GM12874 (cell line): ENCODE data around the gene EBPL.

Experiments used
- TF ChIP-seq, protein P1 (sequence below): IDR thresholded peaks from 2 replicates; pipeline ENCODE4 v1.5.1; 2011; ENCODE audit warnings: low read depth, mild to moderate bottlenecking, control low read depth, low read length, moderate library complexity; ENCODE audit not compliant: insufficient read depth

Gene EBPL

GRCh38 chr13:49690995-49691784 lies at the start of gene EBPL:
Gene EBPL, minus strand, starts transcription at chr13:49691486. Its CDS starts 62 bp downstream, at chr13:49691424.
- TF ChIP-seq, protein P1, sequence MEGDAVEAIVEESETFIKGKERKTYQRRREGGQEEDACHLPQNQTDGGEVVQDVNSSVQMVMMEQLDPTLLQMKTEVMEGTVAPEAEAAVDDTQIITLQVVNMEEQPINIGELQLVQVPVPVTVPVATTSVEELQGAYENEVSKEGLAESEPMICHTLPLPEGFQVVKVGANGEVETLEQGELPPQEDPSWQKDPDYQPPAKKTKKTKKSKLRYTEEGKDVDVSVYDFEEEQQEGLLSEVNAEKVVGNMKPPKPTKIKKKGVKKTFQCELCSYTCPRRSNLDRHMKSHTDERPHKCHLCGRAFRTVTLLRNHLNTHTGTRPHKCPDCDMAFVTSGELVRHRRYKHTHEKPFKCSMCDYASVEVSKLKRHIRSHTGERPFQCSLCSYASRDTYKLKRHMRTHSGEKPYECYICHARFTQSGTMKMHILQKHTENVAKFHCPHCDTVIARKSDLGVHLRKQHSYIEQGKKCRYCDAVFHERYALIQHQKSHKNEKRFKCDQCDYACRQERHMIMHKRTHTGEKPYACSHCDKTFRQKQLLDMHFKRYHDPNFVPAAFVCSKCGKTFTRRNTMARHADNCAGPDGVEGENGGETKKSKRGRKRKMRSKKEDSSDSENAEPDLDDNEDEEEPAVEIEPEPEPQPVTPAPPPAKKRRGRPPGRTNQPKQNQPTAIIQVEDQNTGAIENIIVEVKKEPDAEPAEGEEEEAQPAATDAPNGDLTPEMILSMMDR: no peak

GRCh38 chr13:49740870-49741269 lies 49.6 kb upstream of the EBPL start:
- TF ChIP-seq, protein P1: no peak

GRCh38 chr13:49739498-49740187 lies 48.4 kb upstream of the EBPL start:
- TF ChIP-seq, protein P1: no peak

GRCh38 chr13:49733181-49733951 lies 42.1 kb upstream of the EBPL start:
- TF ChIP-seq, protein P1: no peak

DNA sequence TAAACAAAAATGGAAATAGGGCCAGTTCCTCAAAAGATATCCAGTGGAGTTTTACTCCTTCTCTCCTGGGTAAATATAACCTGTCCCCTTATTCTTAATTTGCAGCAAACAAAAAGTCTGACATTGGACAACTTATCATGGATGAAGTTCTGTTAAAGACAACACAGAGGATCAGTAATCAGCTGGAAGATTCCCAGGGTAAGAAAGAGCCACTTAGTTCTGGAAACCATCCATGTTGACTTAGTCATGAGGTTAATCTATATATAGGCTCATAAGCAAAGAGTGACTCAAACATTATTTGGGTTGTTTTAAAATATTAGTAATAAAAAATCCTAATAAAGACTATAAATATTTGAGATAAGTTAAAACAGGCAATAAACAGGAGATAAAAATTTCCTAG lies 40.5 kb upstream of the EBPL start:
- TF ChIP-seq, protein P1: no peak

- TF ChIP-seq, protein P1: no peak
Measured at GRCh38 chr13:49716615-49717014, 25.3 kb upstream of the EBPL start.

GRCh38 chr13:49714757-49715156 lies 23.5 kb upstream of the EBPL start:
- TF ChIP-seq, protein P1: no peak
